Suppressor macrophage (primary cell): ENCODE results near the gene PLA2G15.

Experiments
- DNase-seq, 4 experiments: peaks; one replicate each; pipeline ENCODE4 v3.0.0-alpha.2; 2020 to 2022
- total RNA-seq, 17 experiments: gene quantifications; one replicate each; lab custom pipeline; 2026; ENCODE audit warnings: mixed read lengths in 6 of 17, inconsistent platforms in 3 of 17; lab: John Stamatoyannopoulos, UW

The PLA2G15 gene
- total RNA-seq: 26.3 to 224 (median 142) reads per million in 17 experiments

GRCh38 chr16:68244903-68245853 lies at the start of gene PLA2G15:
Gene PLA2G15, plus strand, starts transcription at chr16:68245373. Its CDS starts 54 bp downstream, at chr16:68245427.
- DNase-seq: peak; percentile 93 to 97 (median 96)

GRCh38 chr16:68197250-68197649 lies 47.9 kb upstream of the PLA2G15 start:
- no peak for DNase-seq

- no peak for DNase-seq
Observed at GRCh38 chr16:68200088-68200783, 44.9 kb upstream of the PLA2G15 start.

- no peak for DNase-seq
Observed at GRCh38 chr16:68202091-68202519, 43.1 kb upstream of the PLA2G15 start.

- DNase-seq: no peak
Observed at GRCh38 chr16:68206245-68206644, 38.9 kb upstream of the PLA2G15 start.

- DNase-seq: no peak
Observed at GRCh38 chr16:68214726-68215125, 30.4 kb upstream of the PLA2G15 start.

- no peak for DNase-seq
Observed at GRCh38 chr16:68215302-68215701, 29.9 kb upstream of the PLA2G15 start.

GRCh38 chr16:68216240-68216639 lies 28.9 kb upstream of the PLA2G15 start:
- no peak for DNase-seq

- peak in 3 of 4 experiments; percentile 31 to 56 (median 54) for DNase-seq
Observed at GRCh38 chr16:68217506-68217905, 27.7 kb upstream of the PLA2G15 start.

- DNase-seq: no peak
Observed at GRCh38 chr16:68219725-68220351, 25.3 kb upstream of the PLA2G15 start.

GRCh38 chr16:68223072-68223471 lies 22.1 kb upstream of the PLA2G15 start:
- DNase-seq: no peak

- no peak for DNase-seq
Observed at GRCh38 chr16:68226116-68226515, 19.1 kb upstream of the PLA2G15 start.

- no peak for DNase-seq
Observed at GRCh38 chr16:68227183-68227793, 17.9 kb upstream of the PLA2G15 start.

GRCh38 chr16:68227850-68228553 lies 17.2 kb upstream of the PLA2G15 start:
- peak in 3 of 4 experiments; percentile 42 to 52 (median 45) for DNase-seq

- DNase-seq: no peak
Observed at GRCh38 chr16:68228652-68229051, 16.5 kb upstream of the PLA2G15 start.

- peak; percentile 51 to 68 (median 62) for DNase-seq
Observed at GRCh38 chr16:68229431-68230175, 15.6 kb upstream of the PLA2G15 start.

- DNase-seq: no peak
Observed at GRCh38 chr16:68230176-68230571, 15.0 kb upstream of the PLA2G15 start.

- no peak for DNase-seq
Observed at GRCh38 chr16:68230956-68231355, 14.2 kb upstream of the PLA2G15 start.

GRCh38 chr16:68231384-68232136 lies 13.6 kb upstream of the PLA2G15 start:
- no peak for DNase-seq

- DNase-seq: no peak
Observed at GRCh38 chr16:68232335-68232734, 12.8 kb upstream of the PLA2G15 start.
